CD4-positive, alpha-beta T cell (primary cell): ENCODE measurements around the gene MAP1B. TPM values are rescaled to one million over a fixed set of nuclear protein-coding genes. Genes with fewer than 3 reads are reported as not detected.

Source experiments
- ATAC-seq: fragments of 200-7000 bp; cut with Tn5 transposase; one replicate; pipeline ENCODE4 v1.10.0; 2022; ENCODE audit warnings: mild to moderate bottlenecking; ENCODE audit not compliant: poor library complexity
- CTCF ChIA-PET: fragments of 350-600 bp; sonication (Branson Sonifier 250); formaldehyde crosslinking; loops from one replicate; lab custom pipeline; 2021; ENCODE audit warnings: antibody characterized with exemption, inconsistent platforms; lab: Charles Lee
- POLR2A ChIA-PET: fragments of 350-600 bp; sonication (Branson Sonifier 250); formaldehyde crosslinking; loops from one replicate; lab custom pipeline; 2021; ENCODE audit warnings: antibody characterized with exemption, inconsistent platforms; lab: Charles Lee
- DNase-seq, 14 experiments: peaks; one replicate each; pipeline ENCODE4 v3.0.0-alpha.2; 2013 to 2020; ENCODE audit warnings: mixed read lengths in 2 of 14
- H3K27ac ChIP-seq, 2 donors: one replicate each; pipeline versions ENCODE4 v1.5.1 to v1.7.0; 2013; ENCODE audit warnings: low read length in 2 of 2, low read depth in 1 of 2, mild to moderate bottlenecking in 1 of 2
- H3K27me3 ChIP-seq, 2 experiments: 1 replicate in 1 of 2; 2 replicates in 1 of 2; pipeline versions ENCODE4 v1.6.1 to v1.7.0; 2013; ENCODE audit warnings: low read length in 2 of 2, control low read depth in 1 of 2, mild to moderate bottlenecking in 1 of 2, moderate library complexity in 1 of 2; ENCODE audit not compliant: insufficient read depth in 2 of 2, control insufficient read depth in 1 of 2
- H3K36me3 ChIP-seq: one replicate; pipeline ENCODE4 v1.6.1; 2013; ENCODE audit warnings: low read length, control low read depth; ENCODE audit not compliant: insufficient read depth
- H3K4me1 ChIP-seq: one replicate; pipeline ENCODE4 v1.6.1; 2013; ENCODE audit warnings: low read length, control low read depth; ENCODE audit not compliant: insufficient read depth
- H3K4me3 ChIP-seq: one replicate; pipeline ENCODE4 v1.5.1; 2013; ENCODE audit warnings: mild to moderate bottlenecking, low read length, moderate library complexity
- H3K9me3 ChIP-seq, 2 experiments: 1 replicate in 1 of 2; 2 replicates in 1 of 2; pipeline versions ENCODE4 v1.6.1 to v1.7.0; 2013; ENCODE audit warnings: low read length in 2 of 2, mild to moderate bottlenecking in 2 of 2, control low read depth in 1 of 2, moderate library complexity in 1 of 2; ENCODE audit not compliant: control insufficient read depth in 1 of 2, insufficient read depth in 1 of 2
- H3K27ac Mint-ChIP-seq: one replicate; pipeline ENCODE4 v1.8.0; 2020; ENCODE audit warnings: mixed read lengths
- H3K27me3 Mint-ChIP-seq: one replicate; pipeline ENCODE4 v1.8.0; 2021; ENCODE audit warnings: mixed read lengths
- H3K36me3 Mint-ChIP-seq: one replicate; pipeline ENCODE4 v1.8.0; 2021; ENCODE audit warnings: low read depth, mixed read lengths
- H3K4me1 Mint-ChIP-seq: one replicate; pipeline ENCODE4 v1.8.0; 2021; ENCODE audit warnings: low read depth, mixed read lengths
- H3K4me3 Mint-ChIP-seq: one replicate; pipeline ENCODE4 v1.8.0; 2020; ENCODE audit warnings: mild to moderate bottlenecking, mixed read lengths
- H3K9me3 Mint-ChIP-seq: one replicate; pipeline ENCODE4 v1.8.0; 2020; ENCODE audit warnings: mixed read lengths
- intact Hi-C, 2 experiments: fragments of 100-400 bp; cut with DNase I in 1 of 2; cut with micrococcal nuclease in 1 of 2; formaldehyde crosslinking; loops; one replicate each; pipeline versions ENCODE4 v1.15.1 to v1.9.0; 2023 to 2025; cut with DNase I, micrococcal nuclease
- total RNA-seq, 174 experiments: library from RNA in 2 of 174; stranded (reverse) in 2 of 174; gene quantifications; one replicate each; pipeline ENCODE4 v1.2.3 and lab custom pipeline; 2021 to 2026
- TF ChIP-seq, protein P1 (sequence below): fragments of 200-600 bp; IDR thresholded peaks from one replicate; pipeline ENCODE4 v1.8.0; 2022; ENCODE audit warnings: antibody characterized with exemption, mild to moderate bottlenecking

MAP1B gene
- total RNA-seq, 2 experiments from 2014 or later: 0.03 to 0.06 TPM

DNA sequence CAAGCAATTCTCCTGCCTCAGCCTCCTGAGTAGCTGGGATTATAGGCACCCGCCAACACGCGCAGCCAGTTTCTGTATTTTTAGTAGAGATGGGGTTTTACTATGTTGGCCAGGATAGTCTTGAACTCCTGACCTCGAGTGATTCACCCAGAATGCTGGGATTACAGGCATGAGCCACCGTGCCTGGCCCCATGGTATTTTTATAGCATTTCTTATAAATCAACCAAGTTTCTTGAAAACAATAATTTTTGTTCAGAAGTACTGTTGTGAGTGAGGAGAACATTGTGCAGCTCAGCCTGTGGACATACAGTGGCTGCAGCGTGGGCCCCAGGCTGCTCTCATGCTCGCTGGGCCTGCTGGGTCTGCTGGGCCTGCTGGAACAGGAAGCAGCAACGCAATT lies 45.3 kb downstream of the MAP1B start:
- DNase-seq (no peak), ATAC-seq (no peak)
- TF ChIP-seq, protein P1, sequence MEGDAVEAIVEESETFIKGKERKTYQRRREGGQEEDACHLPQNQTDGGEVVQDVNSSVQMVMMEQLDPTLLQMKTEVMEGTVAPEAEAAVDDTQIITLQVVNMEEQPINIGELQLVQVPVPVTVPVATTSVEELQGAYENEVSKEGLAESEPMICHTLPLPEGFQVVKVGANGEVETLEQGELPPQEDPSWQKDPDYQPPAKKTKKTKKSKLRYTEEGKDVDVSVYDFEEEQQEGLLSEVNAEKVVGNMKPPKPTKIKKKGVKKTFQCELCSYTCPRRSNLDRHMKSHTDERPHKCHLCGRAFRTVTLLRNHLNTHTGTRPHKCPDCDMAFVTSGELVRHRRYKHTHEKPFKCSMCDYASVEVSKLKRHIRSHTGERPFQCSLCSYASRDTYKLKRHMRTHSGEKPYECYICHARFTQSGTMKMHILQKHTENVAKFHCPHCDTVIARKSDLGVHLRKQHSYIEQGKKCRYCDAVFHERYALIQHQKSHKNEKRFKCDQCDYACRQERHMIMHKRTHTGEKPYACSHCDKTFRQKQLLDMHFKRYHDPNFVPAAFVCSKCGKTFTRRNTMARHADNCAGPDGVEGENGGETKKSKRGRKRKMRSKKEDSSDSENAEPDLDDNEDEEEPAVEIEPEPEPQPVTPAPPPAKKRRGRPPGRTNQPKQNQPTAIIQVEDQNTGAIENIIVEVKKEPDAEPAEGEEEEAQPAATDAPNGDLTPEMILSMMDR: no peak
- ChIA-PET POLR2A (no interaction called here), CTCF (no interaction called here)
- no peaks in the 10 kb centered on the region for H3K27me3 ChIP-seq
- no peak overlapping the region for H3K4me3 ChIP-seq
- H3K9me3 ChIP-seq: no peaks in the 10 kb centered on the region
- no peak overlapping the region for H3K27ac Mint-ChIP-seq
- no peak overlapping the region for H3K4me3 Mint-ChIP-seq
- peaks cover 13% of the 10 kb centered on the region for H3K27me3 Mint-ChIP-seq
- H3K36me3 ChIP-seq: no peaks in the 10 kb centered on the region
- no peaks in the 10 kb centered on the region for H3K4me1 ChIP-seq
- H3K36me3 Mint-ChIP-seq: no peaks in the 10 kb centered on the region
- intact Hi-C loops: no loop called here
- H3K9me3 Mint-ChIP-seq: no peaks in the 10 kb centered on the region
- H3K4me1 Mint-ChIP-seq: no peaks in the 10 kb centered on the region
- no peak overlapping the region for H3K27ac ChIP-seq

DNA sequence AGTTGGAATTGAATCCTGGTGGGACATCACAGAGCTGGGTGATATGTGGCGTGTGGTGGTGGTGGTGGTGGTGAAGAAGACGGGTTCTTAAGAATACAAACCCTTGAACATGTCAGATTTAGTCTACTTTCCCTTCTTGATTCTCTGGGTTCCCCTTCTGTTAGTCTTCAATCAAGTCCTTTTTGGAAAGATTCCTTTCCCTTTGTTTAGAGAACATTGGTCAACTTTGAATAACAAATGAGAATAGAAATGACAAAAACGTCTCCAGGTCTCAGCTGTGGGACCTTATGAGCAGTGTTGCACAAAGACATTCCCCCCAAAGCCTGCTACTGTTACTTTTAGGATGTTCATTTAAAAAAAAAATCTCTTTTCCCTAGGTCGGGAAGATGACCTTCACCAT lies 46.3 kb downstream of the MAP1B start:
- intact Hi-C loops: no loop called here
- Histone ChIP-seq H3K27ac (no peak overlapping the region), H3K4me3 (no peak overlapping the region), H3K36me3 (no peaks in the 10 kb centered on the region), H3K4me1 (no peaks in the 10 kb centered on the region), H3K9me3 (no peaks in the 10 kb centered on the region), H3K27me3 (no peaks in the 10 kb centered on the region)
- no peaks in the 10 kb centered on the region for H3K36me3 Mint-ChIP-seq
- no peak for DNase-seq
- ChIA-PET CTCF (no interaction called here), POLR2A (no interaction called here)
- TF ChIP-seq, protein P1: no peak
- H3K4me3 Mint-ChIP-seq: no peak overlapping the region
- no peaks in the 10 kb centered on the region for H3K9me3 Mint-ChIP-seq
- no peak overlapping the region for H3K27ac Mint-ChIP-seq
- H3K27me3 Mint-ChIP-seq: peaks cover 13% of the 10 kb centered on the region
- no peaks in the 10 kb centered on the region for H3K4me1 Mint-ChIP-seq
- ATAC-seq: no peak

DNA sequence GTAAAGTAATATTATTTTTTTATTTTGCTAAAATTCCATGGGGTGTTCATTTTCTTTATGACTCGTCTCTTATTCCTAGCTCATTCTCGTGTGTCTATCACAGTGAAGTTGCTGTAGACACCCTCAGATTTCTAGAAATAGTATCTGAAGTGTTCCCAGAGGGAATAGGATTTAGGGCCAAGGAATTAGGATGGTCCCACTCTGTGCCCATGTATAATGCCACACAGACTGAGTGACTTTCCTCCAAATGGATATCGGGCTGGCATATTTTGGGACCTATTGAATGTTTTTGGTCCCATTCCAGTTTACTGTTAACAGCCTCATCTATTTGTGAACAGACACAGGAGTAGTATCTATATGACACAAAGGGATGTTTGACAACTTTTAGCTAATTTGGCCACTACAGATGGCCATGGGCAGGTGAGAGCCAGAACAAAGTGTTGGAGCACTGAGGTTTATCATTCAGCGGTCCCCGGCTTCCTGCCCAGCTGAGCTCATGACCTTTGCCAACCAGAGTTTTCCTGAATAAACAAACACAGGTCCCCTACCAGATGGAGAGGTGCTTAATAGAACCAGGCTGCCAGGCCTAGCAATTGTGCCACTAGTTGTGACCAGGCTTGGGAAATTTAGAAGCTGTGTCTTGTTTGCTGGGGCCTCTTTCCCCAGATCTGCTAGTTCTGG lies 46.9 kb downstream of the MAP1B start:
- no peaks in the 10 kb centered on the region for H3K9me3 ChIP-seq
- no peak for DNase-seq
- Mint-ChIP-seq H3K27ac (no peak overlapping the region), H3K36me3 (no peaks in the 10 kb centered on the region), H3K4me1 (no peaks in the 10 kb centered on the region), H3K4me3 (no peak overlapping the region), H3K27me3 (peaks cover 13% of the 10 kb centered on the region), H3K9me3 (no peaks in the 10 kb centered on the region)
- no peaks in the 10 kb centered on the region for H3K36me3 ChIP-seq
- no peak for ATAC-seq
- H3K27me3 ChIP-seq: no peaks in the 10 kb centered on the region
- POLR2A ChIA-PET: no interaction called here
- no peak overlapping the region for H3K27ac ChIP-seq
- no peaks in the 10 kb centered on the region for H3K4me1 ChIP-seq
- H3K4me3 ChIP-seq: no peak overlapping the region
- CTCF ChIA-PET: no interaction called here
- intact Hi-C loops: no loop called here
- TF ChIP-seq, protein P1: no peak
